Measurements from ENCODE around the gene SRP19. TPM values are rescaled to one million over a fixed set of nuclear protein-coding genes. Genes with fewer than 3 reads are reported as not detected.

Gene SRP19
- total RNA-seq, 1 donor from 2014 or later = 54.8 TPM

- H3K4me3 Mint-ChIP-seq (ENCODE audit: unreplicated experiment) = no peak overlapping the region
- peaks cover 11% of the 10 kb centered on the region for H3K36me3 Mint-ChIP-seq (ENCODE audit: unreplicated experiment)
- peaks cover 3% of the 10 kb centered on the region for H3K4me1 Mint-ChIP-seq (ENCODE audit: low read depth, unreplicated experiment)
- H3K27me3 Mint-ChIP-seq (ENCODE audit: unreplicated experiment) = peaks cover 2% of the 10 kb centered on the region
- DNase-seq = no peak
- no peak for TF ChIP-seq CTCF (IDR thresholded peaks at IDR 0.05; ENCODE audit: partially characterized antibody, unreplicated experiment)
- no peak overlapping the region for H3K27ac Mint-ChIP-seq (ENCODE audit: unreplicated experiment)
- H3K9me3 Mint-ChIP-seq (ENCODE audit: unreplicated experiment) = peaks cover 2% of the 10 kb centered on the region
Observed at GRCh38 chr5:112846556-112846955, 14.5 kb upstream of the SRP19 start.

GRCh38 chr5:112847306-112847705 is 13.8 kb upstream of the SRP19 start:
- Mint-ChIP-seq H3K27ac (ENCODE audit: unreplicated experiment) (no peak overlapping the region), H3K4me1 (ENCODE audit: low read depth, unreplicated experiment) (peaks cover 3% of the 10 kb centered on the region), H3K36me3 (ENCODE audit: unreplicated experiment) (peaks cover 4% of the 10 kb centered on the region), H3K4me3 (ENCODE audit: unreplicated experiment) (no peak overlapping the region), H3K27me3 (ENCODE audit: unreplicated experiment) (peaks cover 3% of the 10 kb centered on the region), H3K9me3 (ENCODE audit: unreplicated experiment) (peaks cover 2% of the 10 kb centered on the region)
- no peak for TF ChIP-seq CTCF (IDR thresholded peaks at IDR 0.05; ENCODE audit: partially characterized antibody, unreplicated experiment)
- DNase-seq = no peak

- no peak overlapping the region for H3K27ac Mint-ChIP-seq (ENCODE audit: unreplicated experiment)
- peaks cover 2% of the 10 kb centered on the region for H3K27me3 Mint-ChIP-seq (ENCODE audit: unreplicated experiment)
- H3K4me3 Mint-ChIP-seq (ENCODE audit: unreplicated experiment) = no peak overlapping the region
- TF ChIP-seq CTCF (IDR thresholded peaks at IDR 0.05; ENCODE audit: partially characterized antibody, unreplicated experiment) = peak; percentile 78
- peaks cover 3% of the 10 kb centered on the region for H3K4me1 Mint-ChIP-seq (ENCODE audit: low read depth, unreplicated experiment)
- no peaks in the 10 kb centered on the region for H3K36me3 Mint-ChIP-seq (ENCODE audit: unreplicated experiment)
- peaks cover 2% of the 10 kb centered on the region for H3K9me3 Mint-ChIP-seq (ENCODE audit: unreplicated experiment)
- DNase-seq = no peak
Observed at GRCh38 chr5:112848116-112848811, 12.8 kb upstream of the SRP19 start.

- H3K9me3 Mint-ChIP-seq (ENCODE audit: unreplicated experiment) = peaks cover 2% of the 10 kb centered on the region
- peaks cover 12% of the 10 kb centered on the region for H3K36me3 Mint-ChIP-seq (ENCODE audit: unreplicated experiment)
- no peak overlapping the region for H3K4me3 Mint-ChIP-seq (ENCODE audit: unreplicated experiment)
- no peak for DNase-seq
- TF ChIP-seq CTCF (IDR thresholded peaks at IDR 0.05; ENCODE audit: partially characterized antibody, unreplicated experiment) = no peak
- H3K4me1 Mint-ChIP-seq (ENCODE audit: low read depth, unreplicated experiment) = peaks cover 3% of the 10 kb centered on the region
- H3K27me3 Mint-ChIP-seq (ENCODE audit: unreplicated experiment) = peaks cover 2% of the 10 kb centered on the region
- H3K27ac Mint-ChIP-seq (ENCODE audit: unreplicated experiment) = no peak overlapping the region
Observed at GRCh38 chr5:112849912-112850311, 11.2 kb upstream of the SRP19 start.

- TF ChIP-seq CTCF (IDR thresholded peaks at IDR 0.05; ENCODE audit: partially characterized antibody, unreplicated experiment) = no peak
- Mint-ChIP-seq H3K36me3 (ENCODE audit: unreplicated experiment) (peaks cover 14% of the 10 kb centered on the region), H3K27me3 (ENCODE audit: unreplicated experiment) (peaks cover 2% of the 10 kb centered on the region), H3K27ac (ENCODE audit: unreplicated experiment) (no peak overlapping the region), H3K4me3 (ENCODE audit: unreplicated experiment) (no peak overlapping the region), H3K9me3 (ENCODE audit: unreplicated experiment) (no peaks in the 10 kb centered on the region), H3K4me1 (ENCODE audit: low read depth, unreplicated experiment) (no peaks in the 10 kb centered on the region)
- no peak for DNase-seq
Observed at GRCh38 chr5:112854651-112855050, 6.4 kb upstream of the SRP19 start.

Data from glutamatergic neuron (in vitro differentiated cells).